ENCODE data around the gene THUMPD2.

Gene THUMPD2

DNA sequence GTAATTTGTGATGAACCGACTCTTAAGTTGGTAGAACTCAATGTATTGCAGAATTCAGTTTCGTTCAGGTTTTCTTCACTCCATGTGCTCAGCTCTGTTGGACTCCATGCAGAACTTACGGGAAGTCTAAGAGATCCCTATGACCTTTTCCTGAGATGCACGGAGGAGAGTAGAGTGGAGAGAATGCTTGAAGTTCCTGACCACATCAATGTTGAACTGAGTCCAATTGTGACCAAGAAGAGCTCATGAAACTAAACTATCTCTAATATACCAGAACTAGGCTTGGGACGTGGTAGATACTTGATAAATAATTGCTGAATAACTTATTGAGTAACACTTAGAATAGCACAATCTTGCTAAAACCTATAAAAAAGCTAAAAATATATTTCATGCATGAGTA is 66.1 kb downstream of the THUMPD2 start:
- no peak for DNase-seq (ENCODE audit: low read depth)
- no peak overlapping the region for H3K4me3 ChIP-seq (ENCODE audit: low read depth, low read length)
- TF ChIP-seq, protein P1, sequence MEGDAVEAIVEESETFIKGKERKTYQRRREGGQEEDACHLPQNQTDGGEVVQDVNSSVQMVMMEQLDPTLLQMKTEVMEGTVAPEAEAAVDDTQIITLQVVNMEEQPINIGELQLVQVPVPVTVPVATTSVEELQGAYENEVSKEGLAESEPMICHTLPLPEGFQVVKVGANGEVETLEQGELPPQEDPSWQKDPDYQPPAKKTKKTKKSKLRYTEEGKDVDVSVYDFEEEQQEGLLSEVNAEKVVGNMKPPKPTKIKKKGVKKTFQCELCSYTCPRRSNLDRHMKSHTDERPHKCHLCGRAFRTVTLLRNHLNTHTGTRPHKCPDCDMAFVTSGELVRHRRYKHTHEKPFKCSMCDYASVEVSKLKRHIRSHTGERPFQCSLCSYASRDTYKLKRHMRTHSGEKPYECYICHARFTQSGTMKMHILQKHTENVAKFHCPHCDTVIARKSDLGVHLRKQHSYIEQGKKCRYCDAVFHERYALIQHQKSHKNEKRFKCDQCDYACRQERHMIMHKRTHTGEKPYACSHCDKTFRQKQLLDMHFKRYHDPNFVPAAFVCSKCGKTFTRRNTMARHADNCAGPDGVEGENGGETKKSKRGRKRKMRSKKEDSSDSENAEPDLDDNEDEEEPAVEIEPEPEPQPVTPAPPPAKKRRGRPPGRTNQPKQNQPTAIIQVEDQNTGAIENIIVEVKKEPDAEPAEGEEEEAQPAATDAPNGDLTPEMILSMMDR (IDR thresholded peaks at IDR 0.05; ENCODE audit: low read depth, low read length, missing control alignments): no peak

DNA sequence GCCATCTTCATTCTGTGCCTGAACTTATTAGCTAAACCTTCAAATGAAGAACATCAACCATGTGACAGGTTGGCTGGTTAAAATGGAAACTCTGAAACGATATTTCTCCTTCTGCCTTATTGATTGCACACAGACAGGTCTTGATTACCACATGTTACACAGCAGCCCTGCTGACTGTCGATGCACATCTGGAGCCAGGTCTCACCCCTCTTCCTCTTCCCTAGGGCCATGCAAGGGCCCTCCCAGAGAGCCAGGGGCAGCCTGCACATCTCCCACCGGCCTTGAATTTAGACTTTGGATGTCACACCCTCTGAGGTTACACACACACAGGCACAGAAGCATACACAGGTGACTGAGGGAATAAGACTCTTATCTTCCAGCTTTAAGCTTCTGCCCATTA is 68.3 kb downstream of the THUMPD2 start:
- TF ChIP-seq, protein P1 (IDR thresholded peaks at IDR 0.05; ENCODE audit: low read depth, low read length, missing control alignments): no peak
- DNase-seq (ENCODE audit: low read depth): no peak
- H3K4me3 ChIP-seq (ENCODE audit: low read depth, low read length): no peak overlapping the region

DNA sequence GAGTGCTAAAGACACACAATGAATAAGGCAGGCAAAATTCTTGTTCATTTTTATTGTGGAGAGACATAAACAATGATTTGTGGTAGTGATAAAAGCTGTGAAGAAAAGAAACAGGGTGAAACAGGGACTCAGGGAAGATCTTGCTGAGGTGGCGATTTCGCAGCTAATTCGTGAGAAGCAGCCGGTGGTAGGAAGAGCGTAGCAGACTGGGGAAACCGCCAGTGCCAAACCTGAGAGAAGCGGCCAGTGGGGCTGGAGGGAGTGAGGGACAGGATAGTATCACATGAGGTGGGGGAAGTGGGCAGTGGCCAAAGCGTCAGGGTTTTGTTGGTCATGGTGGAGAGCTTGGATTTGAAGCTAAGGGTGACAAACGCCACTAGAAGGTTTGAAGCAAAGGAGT is 71.1 kb downstream of the THUMPD2 start:
- no peak for DNase-seq (ENCODE audit: low read depth)
- no peak overlapping the region for H3K4me3 ChIP-seq (ENCODE audit: low read depth, low read length)
- TF ChIP-seq, protein P1 (IDR thresholded peaks at IDR 0.05; ENCODE audit: low read depth, low read length, missing control alignments): no peak

DNA sequence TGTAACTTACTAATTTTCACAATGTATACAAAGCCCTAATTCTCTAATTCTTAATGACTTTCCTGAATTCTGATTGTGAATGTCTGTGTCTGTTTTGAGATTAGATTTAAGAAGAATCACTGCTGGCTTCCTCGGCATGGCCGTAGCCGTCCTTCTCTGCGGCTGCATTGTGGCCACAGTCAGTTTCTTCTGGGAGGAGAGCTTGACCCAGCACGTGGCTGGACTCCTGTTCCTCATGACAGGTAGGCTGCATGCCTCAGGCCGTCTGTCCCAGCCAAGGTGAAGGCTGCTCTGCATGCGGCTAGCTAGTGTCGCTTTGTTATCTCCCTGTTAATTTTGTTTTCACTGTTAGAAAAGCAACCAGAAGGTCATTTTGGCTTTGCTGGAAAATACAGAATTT is 72.1 kb downstream of the THUMPD2 start:
- DNase-seq (ENCODE audit: low read depth): no peak
- TF ChIP-seq, protein P1 (IDR thresholded peaks at IDR 0.05; ENCODE audit: low read depth, low read length, missing control alignments): no peak

DNA sequence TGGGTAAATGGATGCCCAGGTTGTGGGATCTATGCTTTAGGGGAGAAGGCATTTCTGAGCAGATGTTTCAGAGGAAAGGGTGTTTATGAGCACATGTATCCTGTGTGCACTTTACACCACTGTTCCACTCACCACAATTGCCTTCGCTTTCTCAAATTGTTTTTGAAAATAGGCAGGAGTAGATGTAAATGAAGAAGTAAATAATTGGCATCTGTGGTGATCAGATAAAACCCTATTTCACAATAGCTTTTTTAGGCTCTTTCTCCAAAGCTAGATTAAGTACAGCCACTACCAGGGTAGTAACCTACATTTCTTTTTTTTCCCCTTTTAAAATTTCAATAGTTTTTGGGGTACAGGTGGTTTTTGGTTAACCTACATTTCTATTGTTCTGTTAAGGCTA is 72.7 kb downstream of the THUMPD2 start:
- no peak for DNase-seq (ENCODE audit: low read depth)
- TF ChIP-seq, protein P1 (IDR thresholded peaks at IDR 0.05; ENCODE audit: low read depth, low read length, missing control alignments): no peak
- no peak overlapping the region for H3K4me3 ChIP-seq (ENCODE audit: low read depth, low read length)

More for the DNA sequence above, 72.1 kb downstream of the THUMPD2 start:
- H3K4me3 ChIP-seq (ENCODE audit: low read depth, low read length): no peak overlapping the region

DNA sequence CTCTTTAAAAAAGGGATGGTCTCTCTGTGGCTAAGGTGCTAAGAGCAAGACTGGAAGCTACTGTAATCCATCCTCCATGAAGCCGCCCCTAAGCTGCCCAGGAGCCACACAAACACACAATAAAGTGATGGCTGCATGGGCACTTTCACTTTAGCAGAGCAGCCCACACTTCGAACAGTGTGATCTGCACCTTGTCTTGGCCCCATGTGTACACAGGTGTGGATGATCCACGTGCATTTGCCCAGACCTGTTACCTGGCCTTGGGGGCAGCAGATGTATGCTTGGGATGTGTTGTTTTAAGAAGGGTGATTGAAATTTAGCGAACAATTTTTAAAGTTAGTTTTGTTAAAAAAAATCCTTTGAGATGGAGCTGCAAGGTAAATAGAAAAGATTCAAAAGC is 73.4 kb downstream of the THUMPD2 start:
- no peak for DNase-seq (ENCODE audit: low read depth)
- TF ChIP-seq, protein P1 (IDR thresholded peaks at IDR 0.05; ENCODE audit: low read depth, low read length, missing control alignments): no peak
- no peak overlapping the region for H3K4me3 ChIP-seq (ENCODE audit: low read depth, low read length)

DNA sequence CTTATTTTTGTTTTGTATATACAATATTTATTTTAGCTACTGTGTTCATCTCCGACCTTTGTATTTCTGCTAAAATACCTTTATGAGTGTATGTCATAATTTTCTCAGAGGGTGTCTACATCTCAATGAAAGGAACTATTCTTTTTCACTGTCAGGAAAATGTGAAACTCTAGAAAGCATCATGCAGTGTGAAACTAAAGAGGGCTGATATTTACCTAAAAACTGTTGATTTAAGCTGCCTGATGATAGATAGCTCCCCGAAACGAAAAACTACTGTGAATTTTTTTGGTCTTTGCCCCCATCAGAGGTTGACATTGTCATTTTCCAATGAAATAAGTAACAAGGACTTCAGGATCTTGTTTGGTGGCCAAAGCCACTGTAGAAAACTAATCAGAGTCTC is 74.5 kb downstream of the THUMPD2 start:
- TF ChIP-seq, protein P1 (IDR thresholded peaks at IDR 0.05; ENCODE audit: low read depth, low read length, missing control alignments): no peak
- DNase-seq (ENCODE audit: low read depth): no peak
- H3K4me3 ChIP-seq (ENCODE audit: low read depth, low read length): no peak overlapping the region

Measured in GM12864 (cell line).